Colonic mucosa (tissue), 4 donors: ENCODE measurements around the gene USP43. TPM values are rescaled to one million over a fixed set of nuclear protein-coding genes. Genes with fewer than 3 reads are reported as not detected.

Experiments used
- DNase-seq: peaks from one replicate; pipeline ENCODE4 v3.0.0-alpha.2; 2020
- H3K27ac ChIP-seq: fragments of 200-600 bp; one replicate; pipeline ENCODE4 v1.8.0; 2021
- H3K27me3 ChIP-seq: fragments of 200-600 bp; one replicate; pipeline ENCODE4 v1.8.0; 2021
- H3K36me3 ChIP-seq: fragments of 200-600 bp; one replicate; pipeline ENCODE4 v1.8.0; 2021
- H3K4me1 ChIP-seq: fragments of 200-600 bp; one replicate; pipeline ENCODE4 v1.8.0; 2021; ENCODE audit warnings: mild to moderate bottlenecking
- H3K4me3 ChIP-seq: fragments of 200-600 bp; one replicate; pipeline ENCODE4 v1.8.0; 2021
- H3K9ac ChIP-seq, 2 donors: one replicate each; pipeline ENCODE4 v1.7.0; 2013; ENCODE audit warnings: control low read depth in 2 of 2, low read depth in 2 of 2, low read length in 2 of 2
- H3K9me3 ChIP-seq: fragments of 200-600 bp; one replicate; pipeline ENCODE4 v1.8.0; 2021
- CTCF ChIP-seq: fragments of 200-600 bp; IDR thresholded peaks from one replicate; pipeline ENCODE4 v1.8.0; 2022; ENCODE audit warnings: antibody characterized with exemption, mild to moderate bottlenecking
- intact Hi-C: fragments of 100-400 bp; cut with DNase I; formaldehyde crosslinking; loops from one replicate; pipeline ENCODE4 v1.14.1; 2022
- total RNA-seq, 2 donors: library from RNA; stranded (reverse); fragmentation: NEBNext Ultra II Directional in 1 of 2; extraction: Animal tissue kit (Norgen Biotek cat#: 25700) in 1 of 2; gene quantifications; one replicate each; pipeline ENCODE4 v1.2.1, GENCODE V29; 2021
- donor health status: healthy.
- donor health status: DM: no; HTN: no; CAD: no.
- donor health status: DM: no; HTN: no; CAD: no.

The USP43 gene
- total RNA-seq, 2 donors from 2014 or later = 14.2 to 15.6 TPM

GRCh38 chr17:9760266-9760665 is 114.9 kb downstream of the USP43 start:
- Histone ChIP-seq H3K36me3 (no peaks in the 10 kb centered on the region), H3K9me3 (no peaks in the 10 kb centered on the region), H3K4me3 (no peak overlapping the region), H3K4me1 (no peaks in the 10 kb centered on the region), H3K9ac (no peak overlapping the region), H3K27me3 (no peaks in the 10 kb centered on the region), H3K27ac (no peak overlapping the region)
- intact Hi-C loops = no loop called here
- no peak for TF ChIP-seq CTCF
- no peak for DNase-seq

GRCh38 chr17:9763643-9764042 is 118.3 kb downstream of the USP43 start:
- DNase-seq = no peak
- Histone ChIP-seq H3K4me3 (no peak overlapping the region), H3K4me1 (no peaks in the 10 kb centered on the region), H3K9ac (no peak overlapping the region), H3K36me3 (no peaks in the 10 kb centered on the region), H3K9me3 (no peaks in the 10 kb centered on the region), H3K27ac (no peak overlapping the region), H3K27me3 (no peaks in the 10 kb centered on the region)
- TF ChIP-seq CTCF = no peak
- intact Hi-C loops = no loop called here

GRCh38 chr17:9765322-9765721 is 120.0 kb downstream of the USP43 start:
- H3K9ac ChIP-seq = no peak overlapping the region
- no peak overlapping the region for H3K4me3 ChIP-seq
- H3K36me3 ChIP-seq = no peaks in the 10 kb centered on the region
- no peaks in the 10 kb centered on the region for H3K9me3 ChIP-seq
- H3K27me3 ChIP-seq = no peaks in the 10 kb centered on the region
- DNase-seq = no peak
- no peaks in the 10 kb centered on the region for H3K4me1 ChIP-seq
- intact Hi-C loops = no loop called here
- TF ChIP-seq CTCF = no peak
- H3K27ac ChIP-seq = no peak overlapping the region

GRCh38 chr17:9766970-9767369 is 121.7 kb downstream of the USP43 start:
- no peak overlapping the region for H3K9ac ChIP-seq
- intact Hi-C loops = no loop called here
- no peaks in the 10 kb centered on the region for H3K9me3 ChIP-seq
- no peaks in the 10 kb centered on the region for H3K4me1 ChIP-seq
- H3K36me3 ChIP-seq = no peaks in the 10 kb centered on the region
- no peak overlapping the region for H3K4me3 ChIP-seq
- H3K27ac ChIP-seq = no peak overlapping the region
- no peak for TF ChIP-seq CTCF
- no peaks in the 10 kb centered on the region for H3K27me3 ChIP-seq
- no peak for DNase-seq

- Histone ChIP-seq H3K36me3 (no peaks in the 10 kb centered on the region), H3K9ac (no peak overlapping the region), H3K9me3 (no peaks in the 10 kb centered on the region), H3K27ac (no peak overlapping the region), H3K4me1 (no peaks in the 10 kb centered on the region), H3K4me3 (no peak overlapping the region), H3K27me3 (no peaks in the 10 kb centered on the region)
- DNase-seq = no peak
- intact Hi-C loops = no loop called here
- no peak for TF ChIP-seq CTCF
These were observed 122.2 kb downstream of the USP43 start for GRCh38 chr17:9767432-9767991.
